GM12874 (cell line): ENCODE results near the gene RASGRP1.

Experiments used
- TF ChIP-seq, protein P1 (sequence below): IDR thresholded peaks from 2 replicates; pipeline ENCODE4 v1.5.1; 2011; ENCODE audit warnings: low read depth, mild to moderate bottlenecking, control low read depth, low read length, moderate library complexity; ENCODE audit not compliant: insufficient read depth

Gene RASGRP1

GRCh38 chr15:38525489-38525888, 39.1 kb downstream of the RASGRP1 start:
- TF ChIP-seq, protein P1, sequence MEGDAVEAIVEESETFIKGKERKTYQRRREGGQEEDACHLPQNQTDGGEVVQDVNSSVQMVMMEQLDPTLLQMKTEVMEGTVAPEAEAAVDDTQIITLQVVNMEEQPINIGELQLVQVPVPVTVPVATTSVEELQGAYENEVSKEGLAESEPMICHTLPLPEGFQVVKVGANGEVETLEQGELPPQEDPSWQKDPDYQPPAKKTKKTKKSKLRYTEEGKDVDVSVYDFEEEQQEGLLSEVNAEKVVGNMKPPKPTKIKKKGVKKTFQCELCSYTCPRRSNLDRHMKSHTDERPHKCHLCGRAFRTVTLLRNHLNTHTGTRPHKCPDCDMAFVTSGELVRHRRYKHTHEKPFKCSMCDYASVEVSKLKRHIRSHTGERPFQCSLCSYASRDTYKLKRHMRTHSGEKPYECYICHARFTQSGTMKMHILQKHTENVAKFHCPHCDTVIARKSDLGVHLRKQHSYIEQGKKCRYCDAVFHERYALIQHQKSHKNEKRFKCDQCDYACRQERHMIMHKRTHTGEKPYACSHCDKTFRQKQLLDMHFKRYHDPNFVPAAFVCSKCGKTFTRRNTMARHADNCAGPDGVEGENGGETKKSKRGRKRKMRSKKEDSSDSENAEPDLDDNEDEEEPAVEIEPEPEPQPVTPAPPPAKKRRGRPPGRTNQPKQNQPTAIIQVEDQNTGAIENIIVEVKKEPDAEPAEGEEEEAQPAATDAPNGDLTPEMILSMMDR, result no peak

GRCh38 chr15:38524156-38524555, 40.5 kb downstream of the RASGRP1 start:
- TF ChIP-seq, protein P1, result no peak

- TF ChIP-seq, protein P1, result no peak
Observed at GRCh38 chr15:38522922-38523321, 41.7 kb downstream of the RASGRP1 start.

DNA sequence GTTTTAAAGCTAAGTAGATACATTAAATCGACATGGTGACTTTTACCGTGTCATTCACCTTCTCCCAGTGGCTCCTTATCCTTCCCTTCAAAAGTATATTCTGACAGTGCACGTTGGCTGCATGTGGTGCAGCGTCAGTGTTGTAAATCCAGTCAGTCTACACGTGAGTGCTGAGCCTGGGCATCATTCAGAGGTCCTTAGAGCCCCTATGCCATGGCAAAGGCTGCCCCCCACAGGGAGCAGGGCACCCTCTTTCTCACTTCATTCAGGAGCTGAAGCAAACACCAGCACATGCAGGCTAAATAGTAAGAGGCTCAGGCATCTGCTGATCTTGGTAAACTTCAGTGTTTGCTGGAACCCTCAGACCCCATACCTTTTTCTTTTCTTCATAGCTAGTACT, 43.3 kb downstream of the RASGRP1 start:
- TF ChIP-seq, protein P1, result no peak

- TF ChIP-seq, protein P1, result no peak
Observed at GRCh38 chr15:38520035-38520434, 44.6 kb downstream of the RASGRP1 start.

DNA sequence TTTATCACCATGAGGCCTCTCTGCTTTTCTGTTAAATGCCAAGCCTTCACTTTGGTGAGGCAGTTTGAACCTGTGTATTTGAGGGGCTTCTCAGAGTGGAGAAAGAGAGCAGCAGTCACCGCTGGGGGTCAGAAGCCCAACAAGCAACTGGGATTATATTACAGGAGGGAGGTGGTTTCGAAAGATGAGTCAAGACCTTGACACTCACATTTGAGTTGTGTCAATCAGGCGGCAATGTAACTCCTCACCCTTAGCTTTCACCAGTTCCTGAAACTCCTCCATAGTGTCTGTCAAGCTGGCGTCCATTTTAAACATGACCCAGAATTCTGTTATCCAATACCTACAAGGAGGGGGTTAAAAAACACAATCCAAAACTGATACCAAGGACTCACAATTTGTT, 46.5 kb downstream of the RASGRP1 start:
- TF ChIP-seq, protein P1, result no peak

- TF ChIP-seq, protein P1, result no peak
Observed at GRCh38 chr15:38517312-38517975, 47.2 kb downstream of the RASGRP1 start.
